Mammary epithelial cell (primary cell): ENCODE data around the gene TIPIN.

Experiments used
- CTCF ChIP-seq, 2 donors: IDR thresholded peaks in 1 of 2; conservative IDR thresholded peaks in 1 of 2; 2 replicates each; pipeline ENCODE4 v1.5.1; 2011 to 2012; ENCODE audit warnings: inconsistent platforms in 2 of 2, low read length in 2 of 2, mild to moderate bottlenecking in 2 of 2, control low read depth in 1 of 2, low read depth in 1 of 2; ENCODE audit not compliant: insufficient read depth in 1 of 2; ENCODE audit errors: extremely low read depth in 1 of 2
- EZH2 ChIP-seq: IDR thresholded peaks from 2 replicates; pipeline ENCODE4 v1.6.1; 2012; ENCODE audit warnings: low read length, inconsistent platforms, borderline replicate concordance

DNA sequence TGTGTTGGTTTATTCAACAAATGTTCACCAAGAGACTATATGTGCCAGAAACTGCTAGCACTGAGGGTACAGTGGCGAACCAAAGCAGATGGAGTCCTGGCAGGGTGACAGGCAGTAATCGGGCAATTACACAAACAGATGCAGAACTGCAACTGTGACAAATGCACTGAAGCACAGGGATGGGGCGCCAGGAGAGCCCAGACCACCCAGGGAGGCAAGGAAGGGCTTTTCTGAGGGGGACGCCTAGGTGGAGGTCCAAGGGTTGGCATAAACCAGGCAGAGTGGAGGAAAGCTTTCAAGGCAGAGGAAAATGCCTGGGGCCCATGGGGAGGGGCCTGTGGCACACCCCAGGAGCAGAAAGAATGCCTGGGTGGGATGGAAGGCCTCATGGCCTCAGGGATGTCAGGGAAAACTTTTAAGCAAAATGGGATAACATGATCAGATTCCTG lies 57.7 kb downstream of the TIPIN start:
- TF ChIP-seq CTCF (conservative IDR thresholded peaks at IDR 0.05 in 1 of 2, IDR thresholded peaks at IDR 0.05 in 1 of 2; ENCODE audit: extremely low read depth in 1 of 2, insufficient read depth in 1 of 2, low read depth in 1 of 2, low read length in 2 of 2) = no peak
- TF ChIP-seq EZH2 = no peak
